Psoas muscle (tissue), 8 donors: ENCODE results near the gene OXNAD1. TPM values are rescaled to one million over a fixed set of nuclear protein-coding genes. Genes with fewer than 3 reads are reported as not detected.

Experiments
- ATAC-seq, 4 donors: fragments of 200-7000 bp; cut with Tn5 transposase; one replicate each; pipeline ENCODE4 v1.9.1; 2020; ENCODE audit warnings: moderate library complexity in 3 of 4, mild to moderate bottlenecking in 2 of 4
- DNase-seq, 2 donors: peaks; one replicate each; pipeline ENCODE4 v3.0.0-alpha.2; 2020
- H3K27ac ChIP-seq: fragments of 200-600 bp; one replicate; pipeline ENCODE4 v1.8.0; 2022
- H3K27me3 ChIP-seq, 3 donors: fragments of 200-600 bp in 1 of 3; one replicate each; pipeline versions ENCODE4 v1.6.1 to v1.8.0; 2013 to 2022; ENCODE audit warnings: low read length in 2 of 3, mild to moderate bottlenecking in 2 of 3, moderate library complexity in 1 of 3; ENCODE audit not compliant: insufficient read depth in 3 of 3
- H3K36me3 ChIP-seq, 2 donors: fragments of 200-600 bp in 1 of 2; one replicate each; pipeline versions ENCODE4 v1.6.1 to v1.8.0; 2013 to 2022; ENCODE audit warnings: low read depth in 1 of 2, mild to moderate bottlenecking in 1 of 2, moderate library complexity in 1 of 2; ENCODE audit not compliant: insufficient read depth in 1 of 2
- H3K4me1 ChIP-seq: fragments of 200-600 bp; one replicate; pipeline ENCODE4 v1.8.0; 2022
- H3K4me3 ChIP-seq: fragments of 200-600 bp; one replicate; pipeline ENCODE4 v1.8.0; 2022; ENCODE audit warnings: mild to moderate bottlenecking
- H3K9me3 ChIP-seq: fragments of 200-600 bp; one replicate; pipeline ENCODE4 v1.8.0; 2022
- CTCF ChIP-seq: fragments of 200-600 bp; IDR thresholded peaks from one replicate; pipeline ENCODE4 v1.8.0; 2022; ENCODE audit warnings: antibody characterized with exemption
- WGBS, 3 donors: extraction: QIAGEN DNeasy Blood & Tissue Kit; methylation state at CpG; one replicate each; pipeline versions ENCODE4 v1.1.6 to v1.1.7; 2013; 5-methylcytosine and 5-hydroxymethylcytosine counted together
- intact Hi-C, 2 donors: fragments of 100-400 bp; cut with DNase I; formaldehyde crosslinking; loops; one replicate each; pipeline versions ENCODE4 v1.11.0 to v1.14.2; 2022
- polyA plus RNA-seq, 3 donors: library from polyadenylated mRNA; stranded (reverse); fragments of 200-250 nt; gene quantifications; one replicate each; pipeline ENCODE4 v1.2.3, GENCODE V29; 2013
- total RNA-seq, 4 donors: library from RNA; stranded (reverse); fragmentation: NEBNext Ultra II Directional in 2 of 4; extraction: Animal tissue kit (Norgen Biotek cat#: 25700) in 2 of 4; gene quantifications; one replicate each; pipeline versions ENCODE4 v1.2.1 to v1.2.4, GENCODE V29; 2021 to 2023
- donor health status: healthy with polysubstance abuse.
- donor health status: DM: no; HTN: no; CAD: no; lungs with moderate emphysema.
- donor health status: Bipolar disorder and iron deficiency.
- donor health status: healthy.
- donor health status: DM: yes; HTN: yes; CAD: no.
- donor health status: DM: no; HTN: no; CAD: no.
- donor health status: DM: no; HTN: no; CAD: no.
- donor health status: DM: yes; HTN: yes; CAD: no.

The OXNAD1 gene
- total and polyA plus RNA-seq, 7 donors = 5.4 to 24.4 (median 10.4) TPM

DNA sequence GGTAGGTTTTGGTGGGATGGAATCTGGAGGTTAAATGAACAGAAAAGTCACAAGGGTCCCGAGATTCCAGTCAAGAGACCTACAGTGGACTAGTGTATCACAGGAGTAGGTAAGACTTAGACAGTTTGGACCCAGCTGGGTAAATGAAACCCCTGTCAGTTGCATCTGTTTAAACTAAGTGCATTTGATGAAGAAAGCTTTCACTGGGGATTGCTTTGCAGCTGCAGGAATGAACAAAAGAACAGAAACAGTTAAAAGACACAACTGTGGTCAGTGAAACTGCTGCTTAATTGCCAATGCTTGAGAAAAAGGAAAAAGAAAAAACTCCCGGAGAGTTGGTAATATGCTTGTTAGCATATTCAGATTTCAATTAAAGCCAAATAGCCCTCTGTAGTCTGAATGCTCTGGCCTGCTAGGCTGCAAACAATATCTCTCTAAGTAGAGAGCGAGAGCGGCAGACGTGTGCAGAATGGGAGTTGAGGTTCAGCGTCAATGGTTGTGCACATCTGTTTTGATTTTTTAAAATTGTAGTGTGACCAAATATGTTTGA lies 37.1 kb downstream of the OXNAD1 start:
- Histone ChIP-seq H3K36me3 (peaks cover 8 to 47% of the 10 kb centered on the region in 2 donors), H3K4me3 (no peak overlapping the region)

GRCh38 chr3:16303037-16303575 lies 38.1 kb downstream of the OXNAD1 start:
- Histone ChIP-seq H3K27ac (no peak overlapping the region), H3K4me1 (peaks cover 10% of the 10 kb centered on the region), H3K36me3 (peaks cover 8 to 53% of the 10 kb centered on the region in 2 donors), H3K9me3 (no peaks in the 10 kb centered on the region), H3K4me3 (no peak overlapping the region), H3K27me3 (no peaks in the 10 kb centered on the region)
- intact Hi-C loops = no loop called here
- WGBS, 3 donors = 62 to 82% (median 74%) methylated on average over 2 of the region's 2 CpGs
- DNase-seq = no peak
- TF ChIP-seq CTCF = no peak
- no peak for ATAC-seq

More for the DNA sequence above, 37.1 kb downstream of the OXNAD1 start:
- peaks cover 10% of the 10 kb centered on the region for H3K4me1 ChIP-seq
- WGBS, 3 donors = 61 to 68% (median 67%) methylated on average over 6 of the region's 6 CpGs
- no peak overlapping the region for H3K27ac ChIP-seq
- no peak for ATAC-seq
- intact Hi-C loops = no loop called here
- H3K27me3 ChIP-seq = no peaks in the 10 kb centered on the region
- DNase-seq = no peak
- H3K9me3 ChIP-seq = no peaks in the 10 kb centered on the region
- no peak for TF ChIP-seq CTCF

DNA sequence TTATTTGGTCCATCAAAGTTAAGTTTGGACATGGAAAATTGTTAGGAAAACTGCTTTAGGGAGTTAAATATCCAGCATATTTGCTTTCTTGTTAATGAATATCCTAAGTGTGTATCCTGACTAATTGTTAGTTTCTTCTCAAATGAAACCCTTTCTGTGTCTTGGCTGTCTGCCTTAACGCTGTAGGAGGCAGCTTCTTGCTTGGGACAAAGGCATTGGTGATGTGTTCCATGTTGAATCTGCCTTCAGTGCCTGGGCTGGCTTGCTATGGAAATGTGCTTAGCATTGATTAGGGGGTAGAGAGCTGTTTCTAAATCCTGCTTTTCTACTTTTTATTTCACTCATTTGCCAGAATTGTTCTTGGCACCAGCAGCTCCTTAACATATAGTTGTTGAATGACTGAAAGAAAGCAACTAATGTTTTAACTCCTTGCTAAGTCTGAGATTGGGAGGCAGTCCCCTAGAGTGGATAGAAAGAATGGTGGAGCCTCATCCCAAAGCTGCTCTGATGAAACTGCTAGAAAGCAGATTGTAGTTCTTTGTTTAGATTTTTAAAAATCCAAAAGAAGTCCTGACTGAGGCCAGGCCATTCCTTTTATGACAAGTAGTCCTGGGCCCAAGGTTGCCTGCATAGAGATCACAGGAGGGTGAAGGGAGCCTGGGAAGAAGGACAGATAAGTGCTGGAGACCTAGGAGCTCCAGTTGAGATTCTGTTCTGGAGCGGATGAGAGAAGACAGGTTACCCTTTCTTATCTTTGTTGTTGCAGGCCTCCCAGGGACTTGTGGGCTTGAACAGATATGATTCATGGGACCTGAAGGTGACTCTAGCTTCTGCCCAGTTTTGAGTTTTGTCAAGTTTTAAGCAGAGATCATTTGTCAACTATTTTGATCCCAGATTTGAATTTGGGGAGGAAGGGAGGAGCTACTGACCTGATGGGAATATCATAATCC lies 39.3 kb downstream of the OXNAD1 start:
- no peak overlapping the region for H3K27ac ChIP-seq
- DNase-seq = no peak
- no peaks in the 10 kb centered on the region for H3K9me3 ChIP-seq
- H3K4me3 ChIP-seq = no peak overlapping the region
- 96 to 100% (median 99%) methylated on average over 2 of the region's 2 CpGs for WGBS, 3 donors
- no peaks in the 10 kb centered on the region for H3K27me3 ChIP-seq
- no peak for TF ChIP-seq CTCF
- no peak for ATAC-seq
- H3K4me1 ChIP-seq = peaks cover 10% of the 10 kb centered on the region
- peaks cover 8 to 53% of the 10 kb centered on the region in 2 donors for H3K36me3 ChIP-seq
- intact Hi-C loops = no loop called here

DNA sequence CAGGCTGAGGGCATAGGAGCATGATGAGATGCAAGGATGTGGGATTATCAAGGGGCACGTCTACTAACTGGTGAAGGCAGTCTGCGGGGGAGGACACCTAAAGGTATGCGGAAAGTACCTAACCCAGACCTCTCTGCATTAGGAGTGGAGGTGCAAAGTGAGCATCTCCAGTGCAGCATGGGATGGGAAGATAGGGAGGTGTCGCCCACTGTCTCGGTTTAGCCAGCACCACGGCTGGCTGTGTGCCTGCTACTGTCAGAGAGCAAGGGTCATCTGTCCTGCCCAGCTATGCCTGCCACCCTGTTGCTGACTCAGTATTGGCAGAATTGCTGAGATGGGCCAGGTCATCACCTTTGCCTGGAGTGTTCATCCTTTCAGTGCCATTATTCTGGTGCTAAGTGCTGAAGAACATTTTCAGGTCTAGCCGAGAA lies 40.1 kb downstream of the OXNAD1 start:
- 72 to 90% (median 74%) methylated on average over 7 of the region's 7 CpGs for WGBS, 3 donors
- Histone ChIP-seq H3K36me3 (peaks cover 8 to 53% of the 10 kb centered on the region in 2 donors), H3K4me3 (no peak overlapping the region), H3K27me3 (no peaks in the 10 kb centered on the region), H3K9me3 (no peaks in the 10 kb centered on the region), H3K4me1 (peaks cover 4% of the 10 kb centered on the region), H3K27ac (no peak overlapping the region)
- intact Hi-C loops = no loop called here
- ATAC-seq (peak in 1 of 4 donors; percentile 32), DNase-seq (no peak)
- TF ChIP-seq CTCF = no peak
